Retina (tissue), 1 donor: ENCODE measurements around the gene TXNDC17.
"Not testable (repeated sequence)": the region's sequence is repeated elsewhere in the genome, so short reads cannot be mapped to it uniquely, and the experiment has no call there.

Experiments used
- DNase-seq: peaks from one replicate; pipeline ENCODE4 v3.0.0-alpha.2; 2016

TXNDC17 gene

GRCh38 chr17:6638046-6638908 is 2.6 kb upstream of the TXNDC17 start:
- DNase-seq, result no peak

GRCh38 chr17:6639014-6639585 is 1.8 kb upstream of the TXNDC17 start:
- no peak for DNase-seq

- no peak for DNase-seq
These were observed 999 bp upstream of the TXNDC17 start for GRCh38 chr17:6639586-6640535.

- no peak for DNase-seq
These were observed 495 bp downstream of the TXNDC17 start for GRCh38 chr17:6641247-6641863.

GRCh38 chr17:6642592-6642991 is 1.7 kb downstream of the TXNDC17 start:
- no peak for DNase-seq

- DNase-seq, result no peak
These were observed 2.7 kb downstream of the TXNDC17 start for GRCh38 chr17:6643451-6644125.

GRCh38 chr17:6648181-6648580 is 7.3 kb downstream of the TXNDC17 start:
- no peak for DNase-seq

GRCh38 chr17:6651354-6651918 is 10.6 kb downstream of the TXNDC17 start, which contains the start of the genes C17orf100 and MED31:
TSS of gene C17orf100 (plus strand) at chr17:6651762. CDS start at chr17:6651914, 152 bp downstream.
TSS of gene MED31 (minus strand) at chr17:6651605. CDS start at chr17:6651528, 77 bp downstream.
- DNase-seq, result peak; percentile 96

GRCh38 chr17:6651919-6652452 is 11.1 kb downstream of the TXNDC17 start:
- no peak for DNase-seq

- DNase-seq, result peak; percentile 63
These were observed 14.2 kb downstream of the TXNDC17 start for GRCh38 chr17:6654841-6655731.

GRCh38 chr17:6655732-6656361 is 15.0 kb downstream of the TXNDC17 start:
- DNase-seq, result not testable (repeated sequence)

- DNase-seq, result peak; percentile 53
These were observed 16.2 kb downstream of the TXNDC17 start for GRCh38 chr17:6656797-6657632.

GRCh38 chr17:6657633-6658287 is 16.9 kb downstream of the TXNDC17 start:
- DNase-seq, result no peak

GRCh38 chr17:6658411-6658810 is 17.6 kb downstream of the TXNDC17 start:
- not testable (repeated sequence) for DNase-seq

- DNase-seq, result no peak
These were observed 19.2 kb downstream of the TXNDC17 start for GRCh38 chr17:6660101-6660500.

GRCh38 chr17:6660805-6661463 is 20.1 kb downstream of the TXNDC17 start:
- DNase-seq, result no peak

GRCh38 chr17:6661464-6661848 is 20.6 kb downstream of the TXNDC17 start:
- no peak for DNase-seq

- not testable (repeated sequence) for DNase-seq
These were observed 22.3 kb downstream of the TXNDC17 start for GRCh38 chr17:6663200-6663599.
